Measurements from ENCODE around the gene CCL22. TPM values are rescaled to one million over a fixed set of nuclear protein-coding genes. Genes with fewer than 3 reads are reported as not detected.

CCL22 gene
- total and polyA plus RNA-seq, 2 donors (not counting 3 experiments of a cell fraction or from before 2014, with no cell fraction given) = not detected

- H4K20me1 ChIP-seq (replicated peaks; ENCODE audit: control insufficient read depth, extremely low read depth, insufficient read depth, low read length) = no peaks in the 10 kb centered on the region
- no peak overlapping the region for H3K4me2 ChIP-seq (ENCODE audit: insufficient read depth, low read length)
- TF ChIP-seq EZH2 (IDR thresholded peaks at IDR 0.05; ENCODE audit: borderline replicate concordance, low read depth, low read length, severe bottlenecking) (no peak), POLR2AphosphoS5 (IDR thresholded peaks at IDR 0.05; ENCODE audit: insufficient read depth, low read depth, low read length) (no peak), POLR2A (IDR thresholded peaks at IDR 0.05; ENCODE audit: low read depth, low read length) (no peak), GATA2 (IDR thresholded peaks at IDR 0.05; ENCODE audit: insufficient read depth, insufficient read length, low read depth, low read length) (no peak), JUN (IDR thresholded peaks at IDR 0.05; ENCODE audit: borderline replicate concordance, insufficient read depth, insufficient read length, low read depth) (no peak), MYC (IDR thresholded peaks at IDR 0.05; ENCODE audit: low read depth, low read length) (no peak), FOS (IDR thresholded peaks at IDR 0.05; ENCODE audit: borderline replicate concordance, insufficient read depth, low read length) (no peak), MAX (IDR thresholded peaks at IDR 0.05; ENCODE audit: insufficient read depth, insufficient read length) (no peak)
- TF ChIP-seq, protein P1, sequence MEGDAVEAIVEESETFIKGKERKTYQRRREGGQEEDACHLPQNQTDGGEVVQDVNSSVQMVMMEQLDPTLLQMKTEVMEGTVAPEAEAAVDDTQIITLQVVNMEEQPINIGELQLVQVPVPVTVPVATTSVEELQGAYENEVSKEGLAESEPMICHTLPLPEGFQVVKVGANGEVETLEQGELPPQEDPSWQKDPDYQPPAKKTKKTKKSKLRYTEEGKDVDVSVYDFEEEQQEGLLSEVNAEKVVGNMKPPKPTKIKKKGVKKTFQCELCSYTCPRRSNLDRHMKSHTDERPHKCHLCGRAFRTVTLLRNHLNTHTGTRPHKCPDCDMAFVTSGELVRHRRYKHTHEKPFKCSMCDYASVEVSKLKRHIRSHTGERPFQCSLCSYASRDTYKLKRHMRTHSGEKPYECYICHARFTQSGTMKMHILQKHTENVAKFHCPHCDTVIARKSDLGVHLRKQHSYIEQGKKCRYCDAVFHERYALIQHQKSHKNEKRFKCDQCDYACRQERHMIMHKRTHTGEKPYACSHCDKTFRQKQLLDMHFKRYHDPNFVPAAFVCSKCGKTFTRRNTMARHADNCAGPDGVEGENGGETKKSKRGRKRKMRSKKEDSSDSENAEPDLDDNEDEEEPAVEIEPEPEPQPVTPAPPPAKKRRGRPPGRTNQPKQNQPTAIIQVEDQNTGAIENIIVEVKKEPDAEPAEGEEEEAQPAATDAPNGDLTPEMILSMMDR (IDR thresholded peaks at IDR 0.05; ENCODE audit: extremely low read depth in 1 of 2, insufficient read depth in 1 of 2, low read depth in 1 of 2, low read length in 2 of 2) = no peak
- FAIRE-seq = no peak
- H3K27me3 ChIP-seq (ENCODE audit: control insufficient read depth in 2 of 2, insufficient read depth in 2 of 2, low read length in 2 of 2) = peaks cover 0 to 2% of the 10 kb centered on the region in 2 experiments
- DNase-seq (ENCODE audit: low read depth, low spot score) = no peak
- ChIA-PET CTCF (interaction anchor here (1.0 kb wide), 1 partner anchor 33 kb away, joined by 3 read pairs; no protein-coding TSS in a partner anchor), POLR2A (no interaction called here)
- peaks cover 19% of the 10 kb centered on the region for H3K4me1 ChIP-seq (ENCODE audit: control insufficient read depth, extremely low read depth, insufficient read depth, low read length)
- no peak overlapping the region for H3K27ac ChIP-seq (ENCODE audit: insufficient read depth, low read depth, low read length)
- no peaks in the 10 kb centered on the region for H3K36me3 ChIP-seq (ENCODE audit: control insufficient read depth in 2 of 2, extremely low read depth in 1 of 2, insufficient read depth in 2 of 2, low read length in 2 of 2)
- intact Hi-C loops (cut with micrococcal nuclease) (no loop called here), dilution Hi-C loops (cut with MboI; ENCODE audit: extremely low pct_ligation_motif_present, low sequenced_read_pairs) (no loop called here)
- no peak overlapping the region for H3K4me3 ChIP-seq (replicated peaks in 1 of 3; ENCODE audit: insufficient read depth in 1 of 3, low read depth in 1 of 3, low read length in 3 of 3)
- no TSS peak for BruUV-seq (replicated peaks)
- no peaks in the 10 kb centered on the region for H3K9me3 ChIP-seq (replicated peaks; ENCODE audit: control insufficient read depth, insufficient read depth, low read length)
- H3K79me2 ChIP-seq (ENCODE audit: control insufficient read depth, insufficient read depth, low read length) = no peaks in the 10 kb centered on the region
- H3K9ac ChIP-seq (replicated peaks; ENCODE audit: extremely low read depth, insufficient read depth, low read length) = no peak overlapping the region
- H3K9me1 ChIP-seq (replicated peaks; ENCODE audit: control insufficient read depth, extremely low read depth, insufficient read depth, low read length) = no peaks in the 10 kb centered on the region
- no peak overlapping the region for H2AFZ ChIP-seq (ENCODE audit: low read depth, low read length)
Observed at GRCh38 chr16:57384248-57385070, 25.9 kb downstream of the CCL22 start.
